SU-DHL-6 (cell line): ENCODE measurements around the gene ITSN2.

Experiments
- CTCF ChIP-seq: fragments of 200-600 bp; sonication (generic); IDR thresholded peaks from one replicate; pipeline ENCODE4 v1.5.1; 2017; ENCODE audit warnings: antibody characterized with exemption, mild to moderate bottlenecking, low read length, moderate library complexity; ENCODE audit not compliant: insufficient read depth, poor library complexity, severe bottlenecking
- EZH2phosphoT487 ChIP-seq: fragments of 200-600 bp; sonication (generic), shearing (Covaris generic); conservative IDR thresholded peaks from 2 replicates; pipeline ENCODE4 v1.6.1; 2018; ENCODE audit warnings: mild to moderate bottlenecking, antibody characterized with exemption, low read length, moderate library complexity, mixed read lengths

DNA sequence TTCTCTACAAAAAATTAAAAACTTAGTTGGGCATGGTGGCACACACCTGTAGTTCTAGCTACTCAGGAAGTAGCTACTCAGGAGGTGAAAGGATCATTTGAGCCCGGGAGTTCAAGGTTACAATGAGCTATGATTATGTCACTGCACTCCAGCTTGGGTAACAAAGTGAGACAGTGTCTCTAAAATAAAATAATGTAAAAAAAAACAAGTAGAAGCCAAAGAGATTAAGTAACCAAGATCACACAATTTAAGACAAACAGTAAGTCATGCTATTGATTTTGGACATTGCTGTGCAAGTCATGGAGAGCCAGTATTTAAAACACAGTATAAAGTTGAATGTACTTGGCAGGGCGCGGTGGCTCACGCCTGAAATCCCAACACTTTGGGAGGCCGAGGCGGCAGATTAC lies 20.5 kb downstream of the ITSN2 start:
- TF ChIP-seq EZH2phosphoT487 (no peak), CTCF (no peak)
